Measurements from ENCODE around the gene YWHAH. TPM values are rescaled to one million over a fixed set of nuclear protein-coding genes. Genes with fewer than 3 reads are reported as not detected.

The YWHAH gene
- total RNA-seq, 1 donor from 2014 or later = 110 TPM

DNA sequence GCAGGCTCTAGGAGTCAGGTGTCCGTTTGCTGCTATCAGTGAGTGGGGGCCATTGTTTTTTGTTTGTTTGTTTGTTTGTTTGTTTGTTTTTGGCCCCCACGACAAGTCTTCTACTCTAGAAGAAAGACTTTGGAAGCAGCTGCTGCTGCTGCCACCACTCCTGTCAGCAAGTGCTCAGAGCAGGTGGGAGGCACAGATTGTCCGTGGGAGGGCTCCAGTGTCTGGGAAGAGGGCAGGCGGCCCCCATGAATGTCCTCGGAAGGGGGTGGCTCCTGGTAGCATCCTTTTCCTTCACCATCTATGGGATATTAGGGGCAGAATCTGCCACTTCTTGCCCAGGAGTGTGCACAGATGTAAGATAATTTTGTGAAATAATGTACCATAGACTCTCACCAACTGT, 37.8 kb upstream of the YWHAH start:
- Mint-ChIP-seq H3K4me3 (no peak overlapping the region), H3K27me3 (no peaks in the 10 kb centered on the region), H3K9me3 (no peaks in the 10 kb centered on the region), H3K36me3 (peaks cover 28% of the 10 kb centered on the region), H3K27ac (no peak overlapping the region), H3K4me1 (ENCODE audit: unreplicated experiment) (no peaks in the 10 kb centered on the region)
- no peak for DNase-seq (ENCODE audit: extremely low spot score, unreplicated experiment)
- TF ChIP-seq, protein P1, sequence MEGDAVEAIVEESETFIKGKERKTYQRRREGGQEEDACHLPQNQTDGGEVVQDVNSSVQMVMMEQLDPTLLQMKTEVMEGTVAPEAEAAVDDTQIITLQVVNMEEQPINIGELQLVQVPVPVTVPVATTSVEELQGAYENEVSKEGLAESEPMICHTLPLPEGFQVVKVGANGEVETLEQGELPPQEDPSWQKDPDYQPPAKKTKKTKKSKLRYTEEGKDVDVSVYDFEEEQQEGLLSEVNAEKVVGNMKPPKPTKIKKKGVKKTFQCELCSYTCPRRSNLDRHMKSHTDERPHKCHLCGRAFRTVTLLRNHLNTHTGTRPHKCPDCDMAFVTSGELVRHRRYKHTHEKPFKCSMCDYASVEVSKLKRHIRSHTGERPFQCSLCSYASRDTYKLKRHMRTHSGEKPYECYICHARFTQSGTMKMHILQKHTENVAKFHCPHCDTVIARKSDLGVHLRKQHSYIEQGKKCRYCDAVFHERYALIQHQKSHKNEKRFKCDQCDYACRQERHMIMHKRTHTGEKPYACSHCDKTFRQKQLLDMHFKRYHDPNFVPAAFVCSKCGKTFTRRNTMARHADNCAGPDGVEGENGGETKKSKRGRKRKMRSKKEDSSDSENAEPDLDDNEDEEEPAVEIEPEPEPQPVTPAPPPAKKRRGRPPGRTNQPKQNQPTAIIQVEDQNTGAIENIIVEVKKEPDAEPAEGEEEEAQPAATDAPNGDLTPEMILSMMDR (conservative IDR thresholded peaks at IDR 0.05) = no peak

DNA sequence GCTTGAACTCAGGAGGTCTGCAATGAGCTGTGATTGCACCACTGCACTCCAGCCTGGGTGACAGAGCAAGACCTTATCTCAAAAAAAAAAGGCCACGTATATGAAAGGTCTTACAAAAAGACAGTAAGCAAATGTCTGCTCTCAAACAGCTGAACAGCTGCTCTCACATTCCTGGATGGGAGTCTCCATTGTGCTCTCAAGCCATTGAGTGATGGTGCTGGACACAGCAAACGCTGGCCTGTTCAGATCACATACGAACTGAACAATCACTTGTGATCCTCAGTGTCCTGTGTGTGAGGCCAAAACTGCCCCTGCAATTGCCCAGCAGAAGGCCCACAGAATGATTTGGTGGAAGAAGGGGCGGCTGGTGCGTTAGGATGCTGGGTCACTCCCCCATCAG, 34.4 kb upstream of the YWHAH start:
- H3K36me3 Mint-ChIP-seq = peaks cover 21% of the 10 kb centered on the region
- H3K9me3 Mint-ChIP-seq = no peaks in the 10 kb centered on the region
- H3K27me3 Mint-ChIP-seq = no peaks in the 10 kb centered on the region
- no peaks in the 10 kb centered on the region for H3K4me1 Mint-ChIP-seq (ENCODE audit: unreplicated experiment)
- no peak for DNase-seq (ENCODE audit: extremely low spot score, unreplicated experiment)
- TF ChIP-seq, protein P1 (conservative IDR thresholded peaks at IDR 0.05) = no peak
- H3K4me3 Mint-ChIP-seq = no peak overlapping the region
- H3K27ac Mint-ChIP-seq = no peak overlapping the region

DNA sequence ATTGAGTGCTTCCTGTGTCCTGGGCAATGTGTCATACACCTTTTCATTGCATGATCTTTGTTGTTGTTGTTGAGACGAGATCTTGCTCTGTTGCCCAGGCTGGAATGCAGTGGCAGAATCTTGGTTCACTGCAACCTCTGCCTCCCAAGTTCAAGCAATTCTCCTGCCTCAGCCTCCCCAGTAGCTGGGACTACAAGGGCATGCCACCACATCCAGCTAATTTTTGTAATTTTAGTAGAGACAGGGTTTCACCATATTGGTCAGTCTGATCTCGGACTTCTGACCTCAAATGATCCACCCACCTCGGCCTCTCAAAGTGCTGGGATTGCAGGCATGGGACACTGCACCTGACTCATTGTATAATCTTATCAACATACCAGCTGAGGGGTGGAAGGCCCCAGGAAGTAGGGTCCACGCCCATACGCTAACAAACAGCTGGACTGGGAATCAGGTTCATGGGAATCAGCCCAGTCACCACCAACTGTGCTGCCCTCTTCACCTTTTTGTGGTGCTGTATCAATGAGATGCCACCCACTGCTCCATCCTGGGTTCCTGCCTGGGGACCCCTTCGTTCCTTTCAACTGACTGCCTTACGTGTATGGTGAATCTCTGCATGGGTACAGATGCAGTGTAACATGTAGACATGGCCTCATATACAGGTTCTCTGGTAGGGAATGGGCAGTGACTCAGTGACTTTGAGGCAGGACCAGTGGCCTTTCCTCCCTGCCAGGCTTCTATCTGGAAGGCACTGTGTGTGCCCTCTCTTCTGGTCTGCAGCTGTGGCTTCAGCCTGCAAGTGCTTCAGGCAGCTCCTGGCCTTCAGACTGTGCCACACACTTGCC, 32.5 kb upstream of the YWHAH start:
- peaks cover 15% of the 10 kb centered on the region for H3K36me3 Mint-ChIP-seq
- no peak overlapping the region for H3K27ac Mint-ChIP-seq
- H3K27me3 Mint-ChIP-seq = no peaks in the 10 kb centered on the region
- no peak overlapping the region for H3K4me3 Mint-ChIP-seq
- no peaks in the 10 kb centered on the region for H3K4me1 Mint-ChIP-seq (ENCODE audit: unreplicated experiment)
- TF ChIP-seq, protein P1 (conservative IDR thresholded peaks at IDR 0.05) = no peak
- DNase-seq (ENCODE audit: extremely low spot score, unreplicated experiment) = no peak
- no peaks in the 10 kb centered on the region for H3K9me3 Mint-ChIP-seq

DNA sequence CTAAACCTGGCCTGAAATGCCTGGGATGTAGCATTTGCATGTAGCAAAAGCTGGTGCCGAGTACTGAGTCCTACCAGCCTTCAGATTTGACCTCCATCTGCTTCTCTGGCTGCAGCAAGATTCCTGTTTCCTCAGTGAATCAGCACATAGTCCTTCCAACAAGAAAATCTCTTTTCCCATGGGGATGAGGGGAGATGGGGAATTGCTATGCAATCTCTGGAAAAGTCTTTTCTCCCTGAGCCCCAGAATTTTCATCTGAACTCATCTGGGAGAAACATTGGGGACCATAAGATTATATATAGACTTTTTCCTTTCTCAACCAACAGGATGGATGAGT, 32.0 kb upstream of the YWHAH start:
- no peak overlapping the region for H3K27ac Mint-ChIP-seq
- H3K36me3 Mint-ChIP-seq = peaks cover 11% of the 10 kb centered on the region
- H3K27me3 Mint-ChIP-seq = no peaks in the 10 kb centered on the region
- TF ChIP-seq, protein P1 (conservative IDR thresholded peaks at IDR 0.05) = no peak
- no peak overlapping the region for H3K4me3 Mint-ChIP-seq
- no peak for DNase-seq (ENCODE audit: extremely low spot score, unreplicated experiment)
- H3K9me3 Mint-ChIP-seq = no peaks in the 10 kb centered on the region
- no peaks in the 10 kb centered on the region for H3K4me1 Mint-ChIP-seq (ENCODE audit: unreplicated experiment)

DNA sequence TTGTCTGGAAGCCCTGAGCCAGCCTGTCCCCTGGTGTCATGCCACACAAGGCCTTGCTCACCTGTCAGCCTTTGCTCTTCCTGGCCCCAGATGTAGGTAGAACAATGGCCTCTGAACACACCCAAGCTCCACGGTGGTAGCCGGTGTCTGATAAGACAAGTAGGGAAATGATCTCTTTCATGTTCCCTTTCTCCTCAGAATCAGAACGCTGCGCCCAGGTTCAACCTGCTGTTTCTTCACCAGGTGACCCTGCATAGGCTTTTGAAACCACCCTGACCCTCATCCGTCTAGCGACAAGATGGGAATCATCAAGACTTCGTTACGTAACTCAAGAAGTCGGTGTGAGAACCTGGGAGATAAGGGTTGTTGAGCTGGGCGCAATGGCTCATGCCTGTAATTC, 28.7 kb upstream of the YWHAH start:
- Mint-ChIP-seq H3K4me1 (ENCODE audit: unreplicated experiment) (no peaks in the 10 kb centered on the region), H3K36me3 (no peaks in the 10 kb centered on the region), H3K27me3 (no peaks in the 10 kb centered on the region), H3K4me3 (no peak overlapping the region), H3K27ac (peak overlapping the region; percentile 41), H3K9me3 (no peaks in the 10 kb centered on the region)
- TF ChIP-seq, protein P1 (conservative IDR thresholded peaks at IDR 0.05) = no peak
- DNase-seq (ENCODE audit: extremely low spot score, unreplicated experiment) = no peak

Data from type B pancreatic cell (in vitro differentiated cells).